GM21515 (cell line): ENCODE measurements around the gene ELAVL1.
"Not testable (repeated sequence)": the region's sequence is repeated elsewhere in the genome, so short reads cannot be mapped to it uniquely, and the experiment has no call there.

Experiments used
- ATAC-seq: cut with Tn5 transposase; IDR thresholded peaks from one replicate; pipeline ENCODE4 v1.9.1; 2021; ENCODE audit not compliant: unreplicated experiment

ELAVL1 gene

GRCh38 chr19:7970716-7971448 lies 34.6 kb downstream of the ELAVL1 start:
- ATAC-seq, result no peak

GRCh38 chr19:7969555-7969939 lies 35.9 kb downstream of the ELAVL1 start:
- ATAC-seq, result no peak

GRCh38 chr19:7968796-7969554 lies 36.5 kb downstream of the ELAVL1 start:
- ATAC-seq, result no peak

GRCh38 chr19:7968008-7968795 lies 37.2 kb downstream of the ELAVL1 start:
- ATAC-seq, result no peak

GRCh38 chr19:7965921-7966665 lies 39.3 kb downstream of the ELAVL1 start:
- ATAC-seq, result no peak

- ATAC-seq, result no peak
These were observed 40.1 kb downstream of the ELAVL1 start for GRCh38 chr19:7965259-7965841.

- no peak for ATAC-seq
These were observed 41.9 kb downstream of the ELAVL1 start for GRCh38 chr19:7963566-7963965.

- no peak for ATAC-seq
These were observed 42.7 kb downstream of the ELAVL1 start for GRCh38 chr19:7962644-7963268.

GRCh38 chr19:7961920-7962626 lies 43.4 kb downstream of the ELAVL1 start:
- no peak for ATAC-seq

- ATAC-seq, result not testable (repeated sequence)
These were observed 44.4 kb downstream of the ELAVL1 start for GRCh38 chr19:7961082-7961481.

GRCh38 chr19:7959211-7959610 lies 46.2 kb downstream of the ELAVL1 start:
- no peak for ATAC-seq

GRCh38 chr19:7955696-7956095 lies 49.7 kb downstream of the ELAVL1 start:
- no peak for ATAC-seq

GRCh38 chr19:7953576-7953975 lies 51.9 kb downstream of the ELAVL1 start:
- no peak for ATAC-seq

GRCh38 chr19:7953060-7953459 lies 52.4 kb downstream of the ELAVL1 start:
- no peak for ATAC-seq

- no peak for ATAC-seq
These were observed 57.5 kb downstream of the ELAVL1 start for GRCh38 chr19:7947939-7948338.

GRCh38 chr19:7944177-7944761 lies 61.2 kb downstream of the ELAVL1 start:
- ATAC-seq, result peak; percentile 15

- ATAC-seq, result peak; percentile 96
These were observed 61.8 kb downstream of the ELAVL1 start, which contains the start of gene TIMM44 for GRCh38 chr19:7943444-7944176. TIMM44 (minus strand) TSS chr19:7943666; CDS start chr19:7943651, 15 bp downstream.

- no peak for ATAC-seq
These were observed 62.4 kb downstream of the ELAVL1 start for GRCh38 chr19:7942981-7943443.
